Inflammatory macrophage treated with lipopolysaccharide for 4 hours (primary cell): ENCODE measurements around the gene RNGTT.
"Not testable (repeated sequence)": the region's sequence is repeated elsewhere in the genome, so short reads cannot be mapped to it uniquely, and the experiment has no call there.

Experiments
- DNase-seq: peaks from one replicate; pipeline ENCODE4 v3.0.0-alpha.2; 2020

RNGTT gene

GRCh38 chr6:88858455-88858854 lies 105.0 kb downstream of the RNGTT start:
- no peak for DNase-seq

DNA sequence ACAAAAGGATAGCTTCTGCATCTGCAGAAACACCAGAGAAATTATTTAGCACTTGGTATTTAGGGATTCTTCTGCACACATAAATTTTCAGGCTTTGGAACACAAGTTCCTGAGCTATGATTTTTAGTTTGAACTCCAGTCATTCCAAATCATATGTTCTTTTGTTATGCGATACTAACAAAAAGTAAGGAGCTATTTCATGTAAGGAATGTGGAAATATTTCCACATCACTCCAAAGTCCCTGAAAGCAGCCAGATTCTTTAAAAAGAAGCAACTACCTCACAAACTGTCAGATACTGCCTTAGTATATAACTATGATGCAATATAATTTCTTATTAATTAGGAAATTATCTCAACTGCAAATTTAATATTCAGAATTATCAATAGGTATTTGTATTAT lies 106.9 kb downstream of the RNGTT start:
- DNase-seq: no peak

GRCh38 chr6:88855541-88856147 lies 107.8 kb downstream of the RNGTT start:
- DNase-seq: no peak

DNA sequence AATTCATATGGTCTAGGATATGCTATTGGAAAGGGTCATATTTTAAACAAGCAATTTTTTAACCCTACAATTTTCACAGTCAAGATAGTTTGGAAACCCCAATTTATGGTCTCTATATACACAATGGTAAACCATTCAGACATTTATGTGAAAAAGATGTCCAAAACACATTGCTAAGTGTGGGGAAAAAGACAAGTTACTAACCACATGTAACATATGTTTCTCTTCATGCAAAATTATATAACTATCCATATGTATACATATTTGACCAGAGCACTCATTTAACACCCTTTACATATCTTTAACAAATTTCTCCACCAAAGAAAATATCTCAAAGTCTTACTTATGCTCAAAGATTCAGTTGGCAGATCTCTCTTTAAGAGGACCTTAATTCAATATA lies 110.6 kb downstream of the RNGTT start:
- DNase-seq: no peak

DNA sequence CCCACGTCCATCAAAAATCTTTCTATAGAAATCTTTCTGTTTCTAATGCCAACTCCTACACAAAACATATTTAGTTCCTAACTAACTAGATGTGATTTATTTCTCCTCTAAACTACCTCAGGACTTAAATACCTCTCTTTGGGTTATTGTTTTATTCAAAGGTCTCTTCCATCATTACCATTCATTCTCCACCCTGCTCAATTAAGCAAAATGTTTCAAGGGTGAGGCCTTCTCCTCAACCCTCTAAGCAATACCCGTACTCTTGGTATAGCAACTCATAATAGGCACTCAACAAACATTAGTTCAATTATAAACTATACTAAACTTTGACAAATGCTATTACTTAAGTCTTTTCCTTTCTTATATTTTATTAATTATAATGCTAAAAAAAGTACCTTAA lies 111.4 kb downstream of the RNGTT start:
- no peak for DNase-seq

GRCh38 chr6:88848870-88849269 lies 114.5 kb downstream of the RNGTT start:
- no peak for DNase-seq

DNA sequence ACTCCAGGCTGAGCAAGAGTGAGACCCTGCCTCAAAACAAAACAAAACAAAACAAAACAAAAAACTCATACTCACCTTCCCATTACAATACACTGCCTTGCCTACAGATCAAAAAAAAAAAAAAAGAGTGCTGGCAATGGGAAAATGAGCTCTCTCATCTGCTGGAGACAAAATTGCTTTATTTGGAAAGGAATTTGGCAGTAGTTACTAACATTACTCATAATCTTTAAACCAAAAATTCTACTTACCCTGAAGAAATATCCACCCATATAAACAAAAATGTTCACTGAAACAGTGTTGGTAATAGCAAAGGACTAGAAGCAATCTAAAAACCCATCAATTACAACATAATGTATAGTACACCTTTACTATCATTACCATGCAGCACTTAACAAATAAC lies 120.4 kb downstream of the RNGTT start:
- DNase-seq: no peak

- DNase-seq: no peak
These were observed 121.1 kb downstream of the RNGTT start for GRCh38 chr6:88842320-88842719.

GRCh38 chr6:88840796-88841539 lies 122.5 kb downstream of the RNGTT start:
- DNase-seq: no peak

- no peak for DNase-seq
These were observed 123.1 kb downstream of the RNGTT start for GRCh38 chr6:88840289-88840688.

DNA sequence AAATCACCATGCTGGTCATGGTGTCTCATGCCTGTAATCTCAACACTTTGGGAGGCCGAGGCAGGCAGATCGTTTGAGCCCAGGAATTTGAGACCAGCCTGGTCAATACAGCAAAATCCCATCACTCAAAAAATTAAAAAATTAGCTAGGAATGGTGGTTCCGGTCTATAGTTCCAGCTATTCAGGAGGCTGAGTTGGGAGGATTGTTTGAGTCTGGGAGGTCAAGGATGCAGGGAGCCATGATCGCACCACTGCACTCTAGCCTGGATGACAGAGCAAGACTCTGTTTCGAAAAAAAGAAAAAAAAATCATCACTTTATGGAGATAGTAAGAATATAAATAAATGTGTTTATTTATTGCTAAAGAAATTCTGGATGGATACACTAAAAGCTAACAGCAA lies 124.1 kb downstream of the RNGTT start:
- no peak for DNase-seq

GRCh38 chr6:88835210-88835609 lies 128.2 kb downstream of the RNGTT start:
- no peak for DNase-seq

GRCh38 chr6:88833071-88833470 lies 130.3 kb downstream of the RNGTT start:
- not testable (repeated sequence) for DNase-seq

- not testable (repeated sequence) for DNase-seq
These were observed 135.8 kb downstream of the RNGTT start for GRCh38 chr6:88827599-88827998.

DNA sequence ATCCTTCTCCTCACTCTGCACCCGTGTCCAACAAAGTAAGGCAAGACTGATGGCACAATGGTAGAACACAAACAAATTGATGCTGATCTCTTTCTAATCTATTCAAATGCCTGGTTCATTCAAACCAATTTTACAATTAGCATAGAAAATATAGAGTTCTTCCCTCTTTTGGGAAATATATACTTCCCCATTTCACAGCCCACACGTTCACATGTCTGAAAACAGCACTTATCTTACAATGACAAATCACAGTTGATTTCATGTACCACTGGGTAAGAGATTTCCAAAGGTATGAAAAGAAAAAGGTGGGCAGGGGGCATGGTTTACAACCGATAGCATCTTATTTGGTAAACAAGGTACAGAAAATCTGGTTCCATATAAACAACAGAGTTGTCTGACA lies 137.6 kb downstream of the RNGTT start:
- peak; percentile 52 for DNase-seq

GRCh38 chr6:88823998-88824397 lies 139.4 kb downstream of the RNGTT start:
- DNase-seq: no peak

DNA sequence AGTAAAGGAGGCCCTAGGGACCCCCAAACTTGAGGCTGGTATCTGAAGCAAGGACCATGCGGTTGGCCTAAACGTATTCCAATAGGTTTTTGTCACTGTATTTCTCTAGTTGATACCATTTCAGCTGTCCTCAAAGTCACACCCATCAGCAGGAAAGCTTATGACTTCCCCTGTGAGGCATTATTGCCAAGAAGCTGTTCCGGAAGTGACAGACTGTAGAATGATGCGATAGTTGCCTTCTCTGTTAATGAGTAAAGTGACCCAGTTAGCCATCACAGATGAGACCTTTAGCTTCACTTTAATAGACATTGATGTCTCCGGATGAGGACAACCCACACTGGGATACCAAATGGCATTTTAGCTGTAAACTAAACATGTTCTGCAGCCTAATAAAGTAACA lies 147.9 kb downstream of the RNGTT start:
- no peak for DNase-seq

GRCh38 chr6:88814909-88815308 lies 148.5 kb downstream of the RNGTT start:
- no peak for DNase-seq

DNA sequence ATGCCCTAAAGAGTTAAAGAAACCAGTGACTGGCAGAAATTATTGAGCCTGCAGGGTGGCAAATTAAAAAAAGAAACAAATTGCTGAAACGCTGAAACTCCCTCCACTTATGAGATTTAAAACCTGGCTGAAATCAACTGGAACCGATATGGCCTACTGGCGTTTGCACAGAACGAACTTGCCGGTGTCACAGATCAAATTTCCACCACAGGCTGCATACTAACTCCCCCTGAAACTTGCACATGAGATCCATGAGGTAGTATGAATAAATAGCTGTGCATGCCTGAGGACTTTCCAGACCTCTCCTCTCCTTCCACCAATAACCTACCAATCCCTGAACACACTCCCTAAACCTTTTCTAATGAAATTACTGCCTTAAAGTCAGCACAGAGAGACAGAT lies 150.4 kb downstream of the RNGTT start:
- no peak for DNase-seq

DNA sequence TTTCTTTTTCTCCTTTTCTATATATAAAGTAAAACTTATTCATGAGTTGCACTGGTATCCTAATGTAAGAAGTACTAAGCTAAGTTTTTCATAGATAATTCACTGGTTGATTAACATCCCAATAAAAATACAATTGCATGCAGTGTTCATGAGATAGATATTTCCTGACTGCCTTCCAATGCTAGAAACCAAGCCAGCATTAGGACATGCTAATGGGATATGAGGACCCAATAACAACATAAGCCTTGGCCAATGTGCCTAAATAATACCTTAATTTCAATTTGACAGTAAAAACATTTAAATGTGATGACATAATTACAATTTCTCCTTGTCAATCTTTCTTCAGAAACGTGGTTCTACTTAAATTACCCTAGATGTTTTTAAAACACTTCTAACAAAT lies 152.7 kb downstream of the RNGTT start:
- no peak for DNase-seq

DNA sequence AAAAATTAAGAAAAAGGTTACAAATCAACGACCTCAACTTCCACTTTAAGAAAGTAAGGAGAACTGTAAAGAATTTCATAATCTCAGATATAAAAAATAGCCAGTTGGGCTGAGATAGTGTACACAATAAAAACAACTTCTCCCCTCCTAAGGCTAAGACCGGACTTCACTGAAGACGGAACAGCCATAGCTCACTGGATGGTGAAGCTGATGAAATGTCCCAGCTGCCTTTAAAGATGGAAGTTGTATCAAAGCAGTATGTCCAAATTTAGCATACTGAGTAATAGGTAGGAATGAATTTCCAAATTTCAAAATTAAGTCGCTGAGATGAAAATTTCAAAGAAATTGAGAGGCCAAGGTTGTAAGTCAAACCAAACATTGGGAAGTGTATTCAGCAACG lies 153.3 kb downstream of the RNGTT start:
- DNase-seq: no peak

DNA sequence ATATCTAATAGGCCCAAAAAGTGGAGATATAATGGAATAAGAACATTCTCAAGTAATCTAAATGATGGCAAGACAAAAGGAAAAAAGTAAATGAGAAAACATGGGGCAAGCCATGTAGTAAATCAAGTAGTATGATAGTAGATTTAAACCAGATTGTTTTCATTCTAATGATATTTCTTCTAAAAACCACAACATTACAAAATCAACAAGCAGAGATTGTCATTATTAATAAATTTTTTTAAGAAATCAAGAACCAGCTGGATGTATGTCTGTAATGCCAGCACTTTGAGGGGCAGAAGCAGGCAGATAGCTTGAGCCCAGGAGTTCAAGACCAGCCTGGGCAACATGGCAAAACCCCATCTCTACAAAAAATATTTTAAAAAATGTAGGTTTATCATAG lies 155.0 kb downstream of the RNGTT start:
- DNase-seq: no peak

- DNase-seq: no peak
These were observed 155.8 kb downstream of the RNGTT start for GRCh38 chr6:88807622-88808021.

DNA sequence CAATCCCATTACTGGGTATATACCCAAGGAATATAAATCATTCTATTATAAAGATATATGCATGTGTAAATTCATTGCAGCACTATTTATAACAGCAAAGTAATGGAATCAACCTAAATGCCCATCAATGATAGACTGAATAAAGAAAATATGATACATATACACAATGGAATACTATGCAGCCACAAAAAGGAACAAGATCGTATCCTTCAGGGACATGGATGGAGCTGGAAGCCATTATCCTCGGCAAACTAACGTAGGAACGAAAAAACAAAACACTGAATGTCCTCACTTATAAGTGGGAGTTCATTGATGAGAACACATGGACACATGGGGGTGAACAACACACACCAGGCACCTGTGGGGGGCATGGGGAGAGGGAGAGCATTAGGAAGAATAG lies 156.7 kb downstream of the RNGTT start:
- no peak for DNase-seq

GRCh38 chr6:88804701-88805100 lies 158.7 kb downstream of the RNGTT start:
- no peak for DNase-seq
